Heart right ventricle (tissue), 16 donors: Measurements from ENCODE around the gene ZNF304. TPM values are rescaled to one million over a fixed set of nuclear protein-coding genes. Genes with fewer than 3 reads are reported as not detected.

Experiments used
- ATAC-seq, 8 donors: fragments of 200-7000 bp; cut with Tn5 transposase; one replicate each; pipeline ENCODE4 v1.9.1; 2020; ENCODE audit warnings: mild to moderate bottlenecking in 8 of 8, moderate library complexity in 8 of 8, moderate number of reproducible peaks in 1 of 8
- DNase-seq, 2 donors: peaks; one replicate each; pipeline ENCODE4 v3.0.0-alpha.2; 2020
- H3K27ac ChIP-seq, 10 donors: fragments of 200-600 bp; sonication (generic) in 2 of 10; one replicate each; pipeline versions ENCODE4 v1.5.0 to v1.8.0; 2020 to 2022; ENCODE audit warnings: mild to moderate bottlenecking in 3 of 10
- H3K27me3 ChIP-seq, 7 donors: fragments of 200-600 bp; one replicate each; pipeline ENCODE4 v1.8.0; 2021 to 2022; ENCODE audit warnings: mild to moderate bottlenecking in 2 of 7
- H3K36me3 ChIP-seq, 9 donors: fragments of 200-600 bp; sonication (generic) in 1 of 9; one replicate each; pipeline versions ENCODE4 v1.5.0 to v1.8.0; 2020 to 2022; ENCODE audit warnings: mild to moderate bottlenecking in 2 of 9
- H3K4me1 ChIP-seq, 9 donors: fragments of 200-600 bp; sonication (generic) in 1 of 9; one replicate each; pipeline versions ENCODE4 v1.5.0 to v1.8.0; 2020 to 2022; ENCODE audit warnings: mild to moderate bottlenecking in 4 of 9
- H3K4me3 ChIP-seq, 10 donors: fragments of 200-600 bp; sonication (generic) in 2 of 10; one replicate each; pipeline versions ENCODE4 v1.5.0 to v1.8.0; 2020 to 2022; ENCODE audit warnings: mild to moderate bottlenecking in 7 of 10, moderate library complexity in 2 of 10
- H3K9me3 ChIP-seq, 11 donors: fragments of 200-600 bp in 10 of 11; sonication (generic) in 2 of 11; one replicate each; pipeline versions ENCODE4 v1.5.0 to v1.8.0; 2013 to 2022; ENCODE audit warnings: mild to moderate bottlenecking in 2 of 11, control low read depth in 1 of 11, moderate library complexity in 1 of 11
- WGBS, 2 donors: extraction: QIAGEN DNeasy Blood & Tissue Kit; methylation state at CpG; one replicate each; pipeline ENCODE4 v1.1.7; 2013; ENCODE audit warnings: inconsistent platforms in 1 of 2; 5-methylcytosine and 5-hydroxymethylcytosine counted together
- intact Hi-C, 10 donors: fragments of 100-400 bp; cut with DNase I; formaldehyde crosslinking; loops; one replicate each; pipeline versions ENCODE4 v1.11.1 to v1.14.2; 2022
- polyA plus RNA-seq, 2 donors: library from polyadenylated mRNA; stranded (reverse); fragments of 200-250 nt; gene quantifications; one replicate each; pipeline ENCODE4 v1.2.3, GENCODE V29; 2013
- total RNA-seq, 10 donors: library from RNA; stranded (reverse); fragmentation: NEBNext Ultra II Directional in 3 of 10; extraction: Animal tissue kit (Norgen Biotek cat#: 25700) in 3 of 10; gene quantifications; one replicate each; pipeline versions ENCODE4 v1.2.1 to v1.2.4, GENCODE V29; 2021 to 2023
- TF ChIP-seq, protein P1 (sequence below), 9 donors: fragments of 200-600 bp; sonication (generic) in 2 of 9; IDR thresholded peaks; one replicate each; pipeline versions ENCODE4 v1.5.0 to v1.8.0; 2021 to 2022; ENCODE audit warnings: antibody characterized with exemption in 9 of 9, mild to moderate bottlenecking in 5 of 9, moderate library complexity in 1 of 9
- donor health status: Arrhythmogenic right ventricular cardiomyopathy.
- donor health status: ischemic (EF 13 %, LVEDD 7.1; RV severe dilation, severe dysfunction).
- donor health status: healthy with polysubstance abuse.
- donor health status: DM: no; HTN: yes; CAD: no.
- donor health status: DM: no; HTN: no; CAD: no.
- donor health status: ischemic (EF 25% LVEDD 6.9; RV normal size, moderate dysfunction).
- donor health status: ischemic (EF 25% LVEDD 5.7; RV mildly dilated, moderate dysfunction).
- donor health status: healthy.
- donor health status: DM: yes; HTN: yes; CAD: no.
- donor health status: Ischemic cardiomyopathy.
- donor health status: ischemic (EF 35%, LVEDD 5.7; RV mildly dilated, moderate dysfunction).
- donor health status: nonischemic (EF 11% LVEDD 7.7; RV severe dilation, severe dysfunction).
- donor health status: DM: yes; HTN: yes; CAD: no.
- donor health status: PGD.
- donor health status: ischemic (EF 29% LVEDD 5.4; RV normal size, mild dysfunction).
- donor health status: nonischemic (EF 23%, LVEDD 6.1; RV moderate dilation, normal function).

The ZNF304 gene
- total and polyA plus RNA-seq, 12 donors = 3.4 to 15.7 (median 11.2) TPM

DNA sequence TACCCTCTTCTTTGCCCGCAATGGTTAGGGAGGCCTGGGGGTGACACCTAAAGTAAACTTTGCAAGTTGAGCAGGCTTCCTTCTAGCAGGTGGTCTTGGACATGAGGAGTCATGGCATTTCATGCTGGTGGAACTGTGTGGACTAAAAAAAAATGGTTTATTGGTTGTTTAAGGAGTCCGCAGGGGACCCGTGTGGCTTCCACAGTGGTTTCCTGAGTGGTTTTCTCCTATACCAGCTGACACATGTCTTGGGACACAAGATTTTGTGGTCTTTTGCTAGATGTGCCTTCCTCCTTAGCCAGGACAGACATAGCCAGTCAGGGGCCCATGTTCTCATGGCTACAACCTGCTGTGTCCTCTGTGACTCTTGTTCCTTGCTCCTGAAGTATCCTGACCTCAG, 29.3 kb upstream of the ZNF304 start:
- intact Hi-C loops = loop anchor here in 2 of 10 donors (5.0 kb wide), 2 partner anchors 39 to 44 kb away; partner anchors contain the start of gene ZNF460 (in 1 of the 2)
- H3K27ac ChIP-seq = peak overlapping the region in 2 of 10 donors; percentile 88 to 92
- TF ChIP-seq, protein P1, sequence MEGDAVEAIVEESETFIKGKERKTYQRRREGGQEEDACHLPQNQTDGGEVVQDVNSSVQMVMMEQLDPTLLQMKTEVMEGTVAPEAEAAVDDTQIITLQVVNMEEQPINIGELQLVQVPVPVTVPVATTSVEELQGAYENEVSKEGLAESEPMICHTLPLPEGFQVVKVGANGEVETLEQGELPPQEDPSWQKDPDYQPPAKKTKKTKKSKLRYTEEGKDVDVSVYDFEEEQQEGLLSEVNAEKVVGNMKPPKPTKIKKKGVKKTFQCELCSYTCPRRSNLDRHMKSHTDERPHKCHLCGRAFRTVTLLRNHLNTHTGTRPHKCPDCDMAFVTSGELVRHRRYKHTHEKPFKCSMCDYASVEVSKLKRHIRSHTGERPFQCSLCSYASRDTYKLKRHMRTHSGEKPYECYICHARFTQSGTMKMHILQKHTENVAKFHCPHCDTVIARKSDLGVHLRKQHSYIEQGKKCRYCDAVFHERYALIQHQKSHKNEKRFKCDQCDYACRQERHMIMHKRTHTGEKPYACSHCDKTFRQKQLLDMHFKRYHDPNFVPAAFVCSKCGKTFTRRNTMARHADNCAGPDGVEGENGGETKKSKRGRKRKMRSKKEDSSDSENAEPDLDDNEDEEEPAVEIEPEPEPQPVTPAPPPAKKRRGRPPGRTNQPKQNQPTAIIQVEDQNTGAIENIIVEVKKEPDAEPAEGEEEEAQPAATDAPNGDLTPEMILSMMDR (IDR thresholded peaks at IDR 0.05) = no peak
- H3K27me3 ChIP-seq = peaks cover 0 to 20% (median 0%) of the 10 kb centered on the region in 7 donors
- peaks cover 0 to 18% (median 0%) of the 10 kb centered on the region in 11 donors for H3K9me3 ChIP-seq
- 80 to 87% methylated on average over 3 of the region's 3 CpGs for WGBS, 2 donors
- no peak for DNase-seq
- ATAC-seq = no peak
- H3K4me3 ChIP-seq = peak overlapping the region in 8 of 10 donors; percentile 76 to 98 (median 90)
- peaks cover 5 to 34% (median 23%) of the 10 kb centered on the region in 9 donors for H3K4me1 ChIP-seq
- peaks cover 0 to 40% (median 34%) of the 10 kb centered on the region in 9 donors for H3K36me3 ChIP-seq

DNA sequence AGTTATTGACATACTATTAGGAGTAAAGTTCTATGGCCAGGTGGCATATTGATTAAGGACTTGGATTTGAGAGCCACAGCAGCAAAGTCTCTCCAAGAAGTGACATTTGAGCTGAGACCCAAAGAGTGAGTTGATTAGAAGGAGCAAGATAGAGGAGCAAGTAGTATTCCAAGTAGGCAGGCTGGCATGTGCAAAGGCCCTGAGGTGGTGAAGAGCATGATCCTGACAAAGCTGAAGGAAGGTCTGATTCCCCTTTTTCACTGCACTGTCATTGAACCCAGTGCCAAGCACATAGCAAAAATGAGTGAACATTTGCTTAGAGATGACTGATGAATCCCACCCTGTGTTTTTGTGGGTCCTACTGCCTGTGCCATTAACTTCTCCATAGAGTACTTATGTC, 26.1 kb upstream of the ZNF304 start:
- no peak for ATAC-seq

DNA sequence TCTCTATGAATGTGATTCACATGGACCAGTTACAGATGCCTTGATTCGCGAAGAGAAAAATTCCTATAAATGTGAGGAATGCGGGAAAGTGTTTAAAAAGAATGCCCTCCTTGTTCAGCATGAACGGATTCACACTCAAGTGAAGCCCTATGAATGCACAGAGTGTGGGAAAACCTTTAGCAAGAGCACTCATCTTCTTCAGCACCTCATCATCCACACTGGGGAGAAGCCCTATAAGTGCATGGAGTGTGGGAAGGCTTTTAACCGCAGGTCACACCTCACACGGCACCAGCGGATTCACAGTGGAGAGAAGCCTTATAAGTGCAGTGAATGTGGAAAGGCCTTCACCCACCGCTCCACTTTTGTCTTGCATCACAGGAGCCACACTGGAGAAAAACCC, 23.1 kb upstream of the ZNF304 start:
- peaks cover 12 to 94% (median 64%) of the 10 kb centered on the region in 9 donors for H3K36me3 ChIP-seq
- peaks cover 0 to 1% (median 0%) of the 10 kb centered on the region in 9 donors for H3K4me1 ChIP-seq
- H3K27ac ChIP-seq = no peak overlapping the region
- H3K27me3 ChIP-seq = no peaks in the 10 kb centered on the region
- peaks cover 0 to 81% (median 20%) of the 10 kb centered on the region in 11 donors for H3K9me3 ChIP-seq
- TF ChIP-seq, protein P1 (IDR thresholded peaks at IDR 0.05) = no peak
- intact Hi-C loops = no loop called here
- no peak for ATAC-seq
- no peak overlapping the region for H3K4me3 ChIP-seq
- DNase-seq = no peak
- WGBS, 2 donors = 96 to 97% methylated on average over 8 of the region's 8 CpGs

More for the DNA sequence above, 26.1 kb upstream of the ZNF304 start:
- no peak overlapping the region for H3K4me3 ChIP-seq
- peaks cover 5 to 26% (median 19%) of the 10 kb centered on the region in 9 donors for H3K4me1 ChIP-seq
- H3K9me3 ChIP-seq = peaks cover 0 to 51% (median 20%) of the 10 kb centered on the region in 11 donors
- intact Hi-C loops = loop anchor here in 2 of 10 donors (5.0 kb wide), 2 partner anchors 43 to 48 kb away; partner anchors contain the start of gene ZNF460 (in 1 of the 2)
- TF ChIP-seq, protein P1 (IDR thresholded peaks at IDR 0.05) = no peak
- no peak overlapping the region for H3K27ac ChIP-seq
- DNase-seq = no peak
- H3K27me3 ChIP-seq = no peaks in the 10 kb centered on the region
- peaks cover 12 to 72% (median 63%) of the 10 kb centered on the region in 9 donors for H3K36me3 ChIP-seq

DNA sequence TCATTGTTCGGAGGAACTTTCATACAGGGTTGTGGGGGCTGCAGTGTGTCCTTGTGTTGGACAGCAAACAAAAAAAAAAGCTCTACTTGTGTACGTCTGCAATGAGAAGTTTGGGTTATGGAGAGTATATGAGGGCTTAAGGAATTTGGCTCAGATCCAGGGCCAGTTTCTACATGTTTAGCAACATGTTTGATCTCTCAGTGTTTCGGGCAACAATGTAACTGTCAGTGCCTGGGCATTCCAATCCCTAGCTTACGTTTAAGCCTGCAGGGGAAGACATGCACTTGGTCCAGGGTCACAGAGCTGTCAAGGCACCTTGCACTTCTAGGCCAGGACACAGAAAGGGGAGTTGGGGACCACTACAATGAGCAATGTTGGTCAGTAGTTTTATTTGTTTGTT, 16.9 kb upstream of the ZNF304 start:
- H3K27me3 ChIP-seq = no peaks in the 10 kb centered on the region
- intact Hi-C loops = no loop called here
- peaks cover 0 to 59% (median under 1%) of the 10 kb centered on the region in 11 donors for H3K9me3 ChIP-seq
- H3K4me1 ChIP-seq = peaks cover 0 to 25% (median 9%) of the 10 kb centered on the region in 9 donors
- peak overlapping the region in 3 of 10 donors; percentile 12 to 38 (median 13) for H3K27ac ChIP-seq
- peaks cover 0 to 33% (median 7%) of the 10 kb centered on the region in 9 donors for H3K36me3 ChIP-seq
- 84 to 91% methylated on average over 4 of the region's 4 CpGs for WGBS, 2 donors
- TF ChIP-seq, protein P1 (IDR thresholded peaks at IDR 0.05) = no peak
- DNase-seq (no peak), ATAC-seq (no peak)
- no peak overlapping the region for H3K4me3 ChIP-seq
